MM.1S (cell line): Measurements from ENCODE around the gene TENM4.

Experiments used
- EZH2phosphoT487 ChIP-seq: fragments of 300-600 bp; sonication (generic); IDR thresholded peaks from 2 replicates; pipeline ENCODE4 v1.6.1; 2018; ENCODE audit warnings: antibody characterized with exemption, low read length
- TF ChIP-seq, protein P1 (sequence below): fragments of 300-600 bp; sonication (generic); IDR thresholded peaks from 2 replicates; pipeline ENCODE4 v1.5.1; 2016; ENCODE audit warnings: antibody characterized with exemption, low read length, mixed read lengths

DNA sequence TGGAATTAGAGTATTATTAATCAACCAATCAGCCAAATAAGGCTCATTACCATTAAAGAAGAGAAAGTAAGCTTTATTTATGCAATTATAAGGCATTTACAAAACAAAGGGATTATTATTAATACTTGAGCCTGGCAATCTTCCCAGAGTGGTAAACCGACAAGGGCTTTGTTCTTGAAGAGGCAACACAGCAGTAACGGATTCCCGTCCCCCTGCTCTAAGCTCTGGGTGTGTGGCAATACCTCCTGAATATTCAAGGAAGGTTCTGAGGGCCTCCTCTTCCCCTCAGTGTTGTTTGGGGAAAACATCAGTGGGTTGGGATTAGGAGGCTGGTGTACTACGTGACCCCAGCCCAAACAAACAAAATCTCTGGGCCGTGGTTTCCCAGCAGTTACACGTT, 176.5 kb downstream of the TENM4 start:
- TF ChIP-seq, protein P1, sequence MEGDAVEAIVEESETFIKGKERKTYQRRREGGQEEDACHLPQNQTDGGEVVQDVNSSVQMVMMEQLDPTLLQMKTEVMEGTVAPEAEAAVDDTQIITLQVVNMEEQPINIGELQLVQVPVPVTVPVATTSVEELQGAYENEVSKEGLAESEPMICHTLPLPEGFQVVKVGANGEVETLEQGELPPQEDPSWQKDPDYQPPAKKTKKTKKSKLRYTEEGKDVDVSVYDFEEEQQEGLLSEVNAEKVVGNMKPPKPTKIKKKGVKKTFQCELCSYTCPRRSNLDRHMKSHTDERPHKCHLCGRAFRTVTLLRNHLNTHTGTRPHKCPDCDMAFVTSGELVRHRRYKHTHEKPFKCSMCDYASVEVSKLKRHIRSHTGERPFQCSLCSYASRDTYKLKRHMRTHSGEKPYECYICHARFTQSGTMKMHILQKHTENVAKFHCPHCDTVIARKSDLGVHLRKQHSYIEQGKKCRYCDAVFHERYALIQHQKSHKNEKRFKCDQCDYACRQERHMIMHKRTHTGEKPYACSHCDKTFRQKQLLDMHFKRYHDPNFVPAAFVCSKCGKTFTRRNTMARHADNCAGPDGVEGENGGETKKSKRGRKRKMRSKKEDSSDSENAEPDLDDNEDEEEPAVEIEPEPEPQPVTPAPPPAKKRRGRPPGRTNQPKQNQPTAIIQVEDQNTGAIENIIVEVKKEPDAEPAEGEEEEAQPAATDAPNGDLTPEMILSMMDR, result no peak
- no peak for TF ChIP-seq EZH2phosphoT487
